Adipocyte (in vitro differentiated cells): Measurements from ENCODE around the gene DMD.
"Not testable (repeated sequence)": the region's sequence is repeated elsewhere in the genome, so short reads cannot be mapped to it uniquely, and the experiment has no call there.

ENCODE experiments used
- DNase-seq: peaks from one replicate; pipeline ENCODE4 v3.0.0-alpha.2; 2015; ENCODE audit warnings: low read depth
- H3K27me3 ChIP-seq: replicated peaks from 2 replicates; pipeline ENCODE4 v1.7.0; 2013; ENCODE audit warnings: mild to moderate bottlenecking, low read length, moderate library complexity; ENCODE audit not compliant: control insufficient read depth, insufficient read depth
- H3K36me3 ChIP-seq: 2 replicates; pipeline ENCODE4 v1.7.0; 2013; ENCODE audit warnings: low read length, mild to moderate bottlenecking, moderate library complexity; ENCODE audit not compliant: control insufficient read depth, insufficient read depth, severe bottlenecking
- H3K4me1 ChIP-seq: 2 replicates; pipeline ENCODE4 v1.7.0; 2013; ENCODE audit warnings: mild to moderate bottlenecking, low read length, moderate library complexity; ENCODE audit not compliant: control insufficient read depth, insufficient read depth
- H3K4me3 ChIP-seq: 2 replicates; pipeline ENCODE4 v1.7.0; 2013; ENCODE audit warnings: mild to moderate bottlenecking, low read length, moderate library complexity
- H3K9ac ChIP-seq: 2 replicates; pipeline ENCODE4 v1.7.0; 2013; ENCODE audit warnings: mild to moderate bottlenecking, low read length, moderate library complexity
- H3K9me3 ChIP-seq: 2 replicates; pipeline ENCODE4 v1.7.0; 2013; ENCODE audit warnings: mild to moderate bottlenecking, low read length, moderate library complexity; ENCODE audit not compliant: control insufficient read depth

DMD gene

DNA sequence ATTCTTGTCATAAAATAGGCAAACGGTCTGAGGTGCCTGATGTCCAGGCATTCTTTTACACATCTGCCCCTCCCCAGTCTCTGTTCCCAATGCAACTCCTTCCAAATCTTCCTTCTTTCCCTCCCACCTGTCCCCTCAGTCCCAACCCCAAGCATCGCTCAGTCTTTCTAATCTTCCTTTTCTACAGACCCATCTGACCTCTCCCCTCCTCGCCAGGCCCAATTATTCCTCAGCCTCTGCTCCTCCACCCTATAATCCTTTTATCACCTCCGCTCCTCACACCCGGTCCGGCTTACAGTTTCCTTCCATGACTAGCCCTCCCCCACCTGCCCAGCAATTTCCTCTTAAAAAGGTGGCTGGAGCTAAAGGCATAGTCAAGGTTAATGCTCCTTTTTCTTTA is 1832.4 kb downstream of the DMD start:
- not testable (repeated sequence) for H3K36me3 ChIP-seq, H3K9me3 ChIP-seq, H3K4me1 ChIP-seq, DNase-seq, H3K27me3 ChIP-seq, H3K9ac ChIP-seq, H3K4me3 ChIP-seq

DNA sequence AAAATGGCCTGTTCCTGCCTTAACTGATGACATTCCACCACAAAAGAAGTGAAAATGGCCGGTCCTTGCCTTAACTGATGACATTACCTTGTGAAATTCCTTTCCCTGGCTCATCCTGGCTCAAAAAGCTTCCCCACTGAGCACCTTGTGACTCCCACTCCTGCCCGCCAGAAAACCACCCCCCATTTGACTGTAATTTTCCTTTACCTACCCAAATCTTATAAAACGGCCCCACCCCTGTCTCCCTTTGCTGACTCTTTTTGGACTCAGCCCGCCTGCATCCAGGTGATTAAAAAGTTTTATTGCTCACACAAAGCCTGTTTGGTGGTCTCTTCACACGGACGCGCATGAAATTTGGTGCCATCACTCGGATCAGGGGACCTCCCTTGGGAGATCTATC is 1833.5 kb downstream of the DMD start:
- not testable (repeated sequence) for H3K27me3 ChIP-seq, H3K4me1 ChIP-seq, H3K36me3 ChIP-seq, H3K9me3 ChIP-seq, H3K9ac ChIP-seq, DNase-seq, H3K4me3 ChIP-seq

DNA sequence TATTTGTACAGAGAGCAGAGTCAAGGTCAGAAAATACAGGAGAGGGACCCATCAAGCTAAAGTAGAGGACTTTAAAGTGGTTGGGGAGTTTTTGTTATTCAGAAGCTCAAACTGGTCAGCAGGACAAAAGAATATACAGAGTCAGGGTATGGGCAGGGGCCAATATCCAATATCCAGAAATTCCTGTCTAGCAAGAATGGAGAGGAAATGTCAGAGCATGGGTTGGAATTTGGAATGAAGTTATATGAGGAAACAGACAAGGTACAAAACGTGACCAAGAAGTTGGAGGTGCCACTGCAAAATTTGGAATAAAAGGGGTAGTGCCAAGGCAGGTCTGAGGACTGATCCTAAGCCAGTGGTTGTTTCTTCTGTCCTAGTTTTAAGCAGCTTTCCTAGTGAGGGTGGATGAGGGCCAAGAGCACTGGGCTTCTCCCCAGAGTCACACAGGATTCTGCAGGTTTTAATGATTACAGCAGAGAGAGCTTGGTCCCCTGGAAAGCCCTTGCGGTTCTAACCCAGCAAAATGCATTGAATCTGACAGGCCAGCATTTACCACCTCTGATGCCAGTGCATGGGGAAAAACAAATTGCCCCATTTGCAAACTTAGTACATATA is 1834.8 kb downstream of the DMD start:
- H3K9me3 ChIP-seq, result no peaks in the 10 kb centered on the region

DNA sequence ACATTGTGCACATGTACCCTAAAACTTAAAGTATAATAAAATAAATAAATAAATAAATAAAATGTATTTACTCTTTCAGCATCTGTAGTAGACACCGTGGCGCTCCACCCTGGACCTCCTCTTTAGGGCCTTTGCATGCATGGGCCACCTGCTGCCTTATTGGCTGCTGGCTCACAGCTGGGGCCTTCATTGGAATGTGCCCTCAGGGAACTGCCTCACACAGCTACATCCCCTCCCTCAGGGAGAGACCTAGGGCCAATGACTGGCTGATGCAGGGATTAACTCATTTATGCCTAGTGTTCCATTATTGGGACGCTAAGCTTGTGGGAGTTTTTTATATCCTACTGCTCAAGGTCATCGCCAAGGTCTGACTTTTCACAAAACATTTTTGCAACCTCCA is 1836.6 kb downstream of the DMD start:
- Histone ChIP-seq H3K36me3 (no peaks in the 10 kb centered on the region), H3K27me3 (no peaks in the 10 kb centered on the region), H3K9ac (no peak overlapping the region), H3K4me1 (peaks cover 3% of the 10 kb centered on the region), H3K9me3 (no peaks in the 10 kb centered on the region), H3K4me3 (no peak overlapping the region)
- no peak for DNase-seq

More for the DNA sequence above, 1834.8 kb downstream of the DMD start:
- peaks cover 3% of the 10 kb centered on the region for H3K4me1 ChIP-seq
- peak; percentile 8 for DNase-seq
- H3K27me3 ChIP-seq, result no peaks in the 10 kb centered on the region
- H3K36me3 ChIP-seq, result no peaks in the 10 kb centered on the region
- no peak overlapping the region for H3K9ac ChIP-seq
- no peak overlapping the region for H3K4me3 ChIP-seq

DNA sequence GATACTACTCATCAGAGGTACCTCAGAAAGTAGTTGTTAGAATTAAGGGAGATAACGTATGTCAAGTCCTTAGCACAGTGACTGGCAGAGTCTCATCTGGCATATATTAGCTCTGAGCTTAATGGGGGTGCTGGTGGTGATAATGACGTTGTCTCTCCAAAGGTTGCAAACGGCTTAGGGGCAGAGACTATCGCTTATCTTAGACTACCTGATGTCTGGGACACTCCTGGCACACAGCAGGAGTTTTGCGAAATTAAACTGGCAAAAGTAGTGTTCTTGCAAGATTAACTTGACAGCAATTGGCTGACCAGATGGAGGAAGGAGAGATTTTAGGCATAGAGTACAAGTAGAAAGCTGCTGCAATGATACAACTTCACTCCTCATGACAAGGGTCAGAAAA is 1839.4 kb downstream of the DMD start:
- H3K9ac ChIP-seq, result no peak overlapping the region
- DNase-seq, result no peak
- H3K4me1 ChIP-seq, result peaks cover 3% of the 10 kb centered on the region
- no peak overlapping the region for H3K4me3 ChIP-seq
- H3K27me3 ChIP-seq, result peaks cover 5% of the 10 kb centered on the region
- no peaks in the 10 kb centered on the region for H3K36me3 ChIP-seq
- no peaks in the 10 kb centered on the region for H3K9me3 ChIP-seq

DNA sequence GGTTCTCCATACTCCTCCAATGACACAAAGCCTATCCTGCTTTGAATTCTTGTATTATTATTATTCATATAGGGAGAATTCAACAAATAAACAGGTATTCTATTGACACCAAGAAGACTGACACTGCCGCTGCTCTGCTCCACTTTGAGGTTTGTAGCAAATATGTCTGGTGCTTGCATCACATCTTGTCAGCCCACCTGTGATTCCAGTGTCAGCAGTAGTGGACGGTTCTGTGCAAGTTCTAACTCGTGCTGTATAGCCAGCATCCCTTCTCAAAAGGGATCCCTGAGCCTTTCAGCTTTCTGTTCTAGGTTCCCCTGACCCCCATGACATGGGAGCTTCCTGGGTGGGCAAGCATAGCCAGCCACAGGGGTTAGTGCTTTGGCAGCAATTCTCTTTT is 1843.5 kb downstream of the DMD start:
- no peak overlapping the region for H3K9ac ChIP-seq
- H3K27me3 ChIP-seq, result peaks cover 5% of the 10 kb centered on the region
- no peak overlapping the region for H3K4me3 ChIP-seq
- DNase-seq, result no peak
- no peaks in the 10 kb centered on the region for H3K36me3 ChIP-seq
- no peaks in the 10 kb centered on the region for H3K9me3 ChIP-seq
- no peaks in the 10 kb centered on the region for H3K4me1 ChIP-seq

DNA sequence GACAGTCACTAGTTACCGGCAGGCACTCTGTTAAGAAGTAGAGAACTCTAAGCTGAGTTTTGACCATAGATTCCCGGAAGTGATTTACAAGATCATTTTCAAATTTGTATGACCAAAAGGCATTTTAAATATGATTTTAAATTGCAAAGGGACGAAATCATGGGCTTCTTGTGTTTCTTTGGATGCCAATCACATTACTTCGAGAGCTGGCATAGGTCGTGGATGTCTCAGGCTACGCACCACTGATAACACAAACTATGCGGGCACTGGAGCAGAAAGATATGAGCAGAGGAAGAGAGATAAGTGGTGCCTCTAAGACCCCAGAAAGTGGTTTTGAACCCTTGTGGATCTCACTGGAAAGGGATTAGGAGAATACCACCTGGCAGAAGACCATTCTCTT is 1845.3 kb downstream of the DMD start:
- DNase-seq, result peak; percentile 37
- Histone ChIP-seq H3K9ac (no peak overlapping the region), H3K4me3 (no peak overlapping the region), H3K9me3 (no peaks in the 10 kb centered on the region), H3K27me3 (peaks cover 5% of the 10 kb centered on the region), H3K4me1 (no peaks in the 10 kb centered on the region), H3K36me3 (no peaks in the 10 kb centered on the region)

DNA sequence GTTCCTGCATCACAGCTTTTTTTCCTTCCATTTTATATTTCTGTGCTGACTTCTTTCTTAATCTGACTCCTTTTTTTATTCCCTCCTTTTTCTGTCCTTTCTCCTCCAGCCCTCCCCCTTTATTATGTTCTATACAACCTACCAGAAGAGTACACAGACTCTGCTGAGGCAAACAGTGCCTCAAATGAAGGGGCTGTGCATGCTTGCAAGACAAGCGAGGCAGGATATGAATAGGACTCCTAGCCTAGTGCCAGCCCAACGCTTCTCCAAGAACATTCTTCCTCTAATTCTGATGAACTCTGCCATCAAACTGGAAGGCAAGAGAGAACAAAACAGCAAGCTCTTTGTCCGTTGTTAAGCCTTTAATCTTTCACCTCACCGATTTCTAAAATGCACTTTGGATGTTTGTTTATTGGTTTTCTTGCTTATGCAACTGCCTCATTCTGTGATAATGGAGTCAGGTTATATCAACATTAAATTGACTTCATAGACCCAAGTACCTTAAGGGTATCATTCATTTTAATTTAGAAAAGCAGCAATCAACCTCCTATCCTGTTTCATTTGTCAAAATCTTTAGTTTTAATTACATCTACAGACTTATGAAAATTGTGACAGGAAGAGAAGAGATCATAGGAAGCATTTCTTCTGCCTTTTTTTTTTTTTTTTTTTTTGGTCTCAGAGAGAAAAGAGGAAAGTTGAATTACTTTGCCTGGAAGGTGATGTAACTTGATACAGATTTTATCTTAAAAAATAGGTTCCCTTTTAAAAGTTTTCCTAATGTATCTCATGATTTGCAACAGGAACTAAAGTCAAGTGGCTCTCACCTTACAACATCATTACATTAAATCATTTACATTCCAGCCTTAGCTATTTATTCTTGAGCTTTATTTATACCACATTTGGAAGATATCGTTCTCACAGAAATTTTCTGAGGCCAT is 1854.8 kb downstream of the DMD start:
- H3K27me3 ChIP-seq, result peaks cover 9% of the 10 kb centered on the region
- DNase-seq, result no peak
- H3K9ac ChIP-seq, result no peak overlapping the region
- H3K4me3 ChIP-seq, result no peak overlapping the region
- H3K9me3 ChIP-seq, result no peaks in the 10 kb centered on the region
- H3K4me1 ChIP-seq, result no peaks in the 10 kb centered on the region
- H3K36me3 ChIP-seq, result no peaks in the 10 kb centered on the region

DNA sequence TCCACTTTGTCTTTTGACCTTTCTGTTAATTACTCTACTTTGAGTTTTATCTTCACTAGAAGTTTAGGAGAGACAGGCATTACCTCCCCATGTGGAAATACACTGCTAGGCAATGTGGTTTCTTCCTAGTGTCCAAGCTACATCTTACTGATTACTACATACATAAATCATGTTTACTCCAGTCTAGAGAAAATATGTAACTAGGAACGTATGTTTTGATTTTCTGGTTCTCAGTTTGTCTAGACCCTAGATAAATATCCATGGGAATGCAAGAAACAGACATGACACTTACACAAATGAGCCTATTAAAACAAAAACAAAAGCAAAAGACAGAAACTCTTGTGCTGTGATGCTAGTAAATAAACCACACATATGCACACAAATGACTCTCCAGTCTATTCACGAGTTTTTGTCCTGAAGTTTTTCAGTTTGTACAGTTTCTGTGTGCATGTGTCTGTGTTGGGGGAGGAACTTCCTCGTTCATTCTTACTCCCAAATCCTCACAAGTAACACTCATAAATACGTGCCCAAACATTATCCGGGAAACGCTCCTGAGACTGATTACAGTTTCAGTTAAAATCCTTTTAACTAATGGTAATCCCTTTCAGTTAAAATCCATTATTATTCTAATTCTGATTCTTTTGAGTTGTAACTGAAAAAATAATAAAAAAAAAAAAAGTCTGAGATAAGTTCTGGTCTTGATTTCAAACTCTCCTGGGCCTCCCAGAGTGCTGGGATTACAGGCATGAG is 1856.0 kb downstream of the DMD start:
- no peak for DNase-seq
- H3K9ac ChIP-seq, result no peak overlapping the region
- no peaks in the 10 kb centered on the region for H3K9me3 ChIP-seq
- no peaks in the 10 kb centered on the region for H3K4me1 ChIP-seq
- H3K4me3 ChIP-seq, result no peak overlapping the region
- peaks cover 9% of the 10 kb centered on the region for H3K27me3 ChIP-seq
- no peaks in the 10 kb centered on the region for H3K36me3 ChIP-seq

DNA sequence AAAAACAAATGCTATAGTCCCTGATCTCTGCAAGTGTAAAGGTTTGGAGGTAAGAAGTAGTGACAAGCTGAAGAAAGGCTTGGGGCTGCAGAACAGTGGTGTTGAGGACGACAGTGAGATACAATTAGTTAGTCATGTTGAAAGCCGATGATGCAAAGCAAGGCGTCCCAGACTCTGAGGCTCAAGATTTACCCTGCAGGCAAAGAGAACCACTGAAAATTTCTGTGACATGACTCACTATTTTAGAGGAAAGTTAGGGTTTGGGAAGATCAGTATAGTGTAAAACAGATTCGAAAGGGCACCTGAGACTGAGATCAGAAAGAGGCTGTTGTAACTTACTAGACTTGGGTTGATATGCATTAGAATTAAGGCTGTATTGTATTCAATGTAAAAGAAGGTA is 1858.3 kb downstream of the DMD start:
- H3K27me3 ChIP-seq, result peaks cover 5% of the 10 kb centered on the region
- no peaks in the 10 kb centered on the region for H3K4me1 ChIP-seq
- no peak overlapping the region for H3K4me3 ChIP-seq
- DNase-seq, result peak; percentile 81
- H3K9ac ChIP-seq, result no peak overlapping the region
- no peaks in the 10 kb centered on the region for H3K36me3 ChIP-seq
- H3K9me3 ChIP-seq, result no peaks in the 10 kb centered on the region

DNA sequence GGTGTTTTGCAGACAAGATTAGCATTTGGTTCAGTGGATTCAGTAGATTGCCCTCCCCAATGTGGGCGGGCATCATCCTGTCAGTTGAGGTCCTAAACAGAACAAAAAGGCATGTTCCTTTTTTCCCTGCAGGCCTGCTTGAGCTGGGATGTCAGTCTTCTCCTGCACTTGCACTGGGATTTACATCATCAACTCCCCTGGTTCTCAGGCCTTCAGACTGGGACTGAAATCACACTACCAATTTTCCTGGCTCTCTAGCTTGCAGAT is 1860.6 kb downstream of the DMD start:
- Histone ChIP-seq H3K9ac (no peak overlapping the region), H3K27me3 (peaks cover 5% of the 10 kb centered on the region), H3K9me3 (no peaks in the 10 kb centered on the region), H3K36me3 (no peaks in the 10 kb centered on the region), H3K4me1 (no peaks in the 10 kb centered on the region), H3K4me3 (no peak overlapping the region)
- DNase-seq, result no peak
